Hepatocyte (in vitro differentiated cells): ENCODE results near the gene B4GALT4. TPM values are rescaled to one million over a fixed set of nuclear protein-coding genes. Genes with fewer than 3 reads are reported as not detected.
"Not testable (repeated sequence)": the region's sequence is repeated elsewhere in the genome, so short reads cannot be mapped to it uniquely, and the experiment has no call there.

Source experiments
- DNase-seq: peaks from one replicate; pipeline ENCODE4 v3.0.0-alpha.2; 2016; ENCODE audit warnings: low spot score
- H2AFZ ChIP-seq: fragments of 200-600 bp; sonication (generic); 2 replicates; pipeline ENCODE4 v1.6.0; 2016; ENCODE audit warnings: antibody characterized with exemption, mild to moderate bottlenecking
- H3K27ac ChIP-seq: fragments of 200-600 bp; sonication (generic); 2 replicates; pipeline ENCODE4 v1.5.1; 2016; ENCODE audit warnings: mild to moderate bottlenecking
- H3K27me3 ChIP-seq: fragments of 200-600 bp; sonication (generic); 2 replicates; pipeline ENCODE4 v1.6.1; 2016
- H3K36me3 ChIP-seq: fragments of 200-600 bp; sonication (generic); replicated peaks from 2 replicates; pipeline ENCODE4 v1.5.1; 2016; ENCODE audit warnings: low read depth; ENCODE audit not compliant: insufficient read depth
- H3K4me1 ChIP-seq: fragments of 200-600 bp; sonication (generic); 2 replicates; pipeline ENCODE4 v1.5.1; 2016; ENCODE audit warnings: mild to moderate bottlenecking, moderate library complexity; ENCODE audit not compliant: insufficient read depth
- H3K4me2 ChIP-seq: fragments of 200-600 bp; sonication (generic); 2 replicates; pipeline ENCODE4 v1.6.0; 2016
- H3K4me3 ChIP-seq: fragments of 200-600 bp; sonication (generic); 2 replicates; pipeline ENCODE4 v1.5.1; 2016; ENCODE audit warnings: mild to moderate bottlenecking
- H3K79me2 ChIP-seq: fragments of 200-600 bp; sonication (generic); 2 replicates; pipeline ENCODE4 v1.6.0; 2017; ENCODE audit warnings: mild to moderate bottlenecking
- H3K9me2 ChIP-seq: fragments of 200-600 bp; sonication (generic); replicated peaks from 2 replicates; pipeline ENCODE4 v1.6.0; 2017; ENCODE audit warnings: mild to moderate bottlenecking; ENCODE audit not compliant: insufficient read depth
- H3K9me3 ChIP-seq: fragments of 200-600 bp; sonication (generic); 2 replicates; pipeline ENCODE4 v1.5.1; 2016; ENCODE audit warnings: low read depth, mild to moderate bottlenecking
- H4K20me1 ChIP-seq: fragments of 200-600 bp; sonication (generic); 2 replicates; pipeline ENCODE4 v1.6.0; 2016; ENCODE audit warnings: mild to moderate bottlenecking; ENCODE audit not compliant: insufficient read depth, poor library complexity, severe bottlenecking
- CTCF ChIP-seq: fragments of 200-600 bp; sonication (generic); IDR thresholded peaks from 2 replicates; pipeline ENCODE4 v1.5.1; 2016; ENCODE audit warnings: antibody characterized with exemption, mild to moderate bottlenecking; ENCODE audit not compliant: poor library complexity
- EZH2 ChIP-seq: fragments of 200-600 bp; sonication (generic); IDR thresholded peaks from 2 replicates; pipeline ENCODE4 v1.6.1; 2016; ENCODE audit warnings: antibody characterized with exemption, mild to moderate bottlenecking, borderline replicate concordance
- EZH2phosphoT487 ChIP-seq: fragments of 200-600 bp; sonication (generic); IDR thresholded peaks from one replicate; pipeline ENCODE4 v1.6.1; 2018; ENCODE audit warnings: antibody characterized with exemption, mild to moderate bottlenecking, low read depth, moderate library complexity; ENCODE audit not compliant: unreplicated experiment, severe bottlenecking
- WGBS: methylation state at CpG from one replicate; pipeline ENCODE4 v1.1.6; 2016; ENCODE audit warnings: low lambda C conversion rate; ENCODE audit errors: missing lambda C conversion rate; 5-methylcytosine and 5-hydroxymethylcytosine counted together
- polyA plus RNA-seq: library from polyadenylated mRNA; unstranded; fragments of >200 nt; fragmentation: Nextera tagmentation; extraction: Ambion mirVana; gene quantifications from 2 replicates; pipeline ENCODE4 v1.2.1, GENCODE V29; 2016
- total RNA-seq: library from RNA; depleted of rRNA; stranded (reverse); fragments of >200 nt; gene quantifications from 2 replicates; pipeline ENCODE4 v1.2.3, GENCODE V29; 2014

Gene B4GALT4
- total and polyA plus RNA-seq, 2 experiments from 2014 or later = 54.0 to 55.7 TPM

- Histone ChIP-seq H3K36me3 (no peaks in the 10 kb centered on the region), H4K20me1 (no peaks in the 10 kb centered on the region), H3K9me2 (no peaks in the 10 kb centered on the region), H3K27me3 (no peaks in the 10 kb centered on the region), H3K27ac (no peak overlapping the region), H3K9me3 (no peaks in the 10 kb centered on the region), H3K4me2 (no peak overlapping the region), H3K79me2 (no peaks in the 10 kb centered on the region), H2AFZ (no peak overlapping the region), H3K4me1 (peaks cover 4% of the 10 kb centered on the region), H3K4me3 (no peak overlapping the region)
- no peak for DNase-seq
- WGBS = 91% methylated on average over 3 of the region's 3 CpGs
- TF ChIP-seq EZH2phosphoT487 (no peak), EZH2 (no peak), CTCF (no peak)
Measured at GRCh38 chr3:119170821-119171220, 69.9 kb downstream of the B4GALT4 start.

GRCh38 chr3:119164745-119165144 is 75.9 kb downstream of the B4GALT4 start:
- not testable (repeated sequence) for H3K9me3 ChIP-seq, H3K79me2 ChIP-seq, H3K36me3 ChIP-seq, H4K20me1 ChIP-seq, H3K4me1 ChIP-seq, DNase-seq, H2AFZ ChIP-seq, H3K27me3 ChIP-seq, H3K4me3 ChIP-seq, H3K9me2 ChIP-seq, H3K27ac ChIP-seq, H3K4me2 ChIP-seq
- WGBS = 90% methylated on average over 9 of the region's 9 CpGs

Other genes with a start within 250 kb of the B4GALT4 start
- 0.40 TPM in 1 of 2 replicates, not detected in the other for gene IGSF11, start 206.0 kb downstream of the B4GALT4 start, total RNA-seq
- 0.45 and 1.0 TPM in 2 replicates for gene IGSF11, start 206.0 kb downstream of the B4GALT4 start, polyA plus RNA-seq
- not detected in 2 replicates for gene TEX55, start 94.7 kb downstream of the B4GALT4 start, total RNA-seq
- gene TEX55, start 94.7 kb downstream of the B4GALT4 start, polyA plus RNA-seq = not detected in 2 replicates
- 9.0 and 12.0 TPM in 2 replicates for gene UPK1B, start 67.3 kb downstream of the B4GALT4 start, total RNA-seq
- 17.3 and 28.9 TPM in 2 replicates for gene UPK1B, start 67.3 kb downstream of the B4GALT4 start, polyA plus RNA-seq
- 6.4 and 7.3 TPM in 2 replicates for gene ARHGAP31, start 53.5 kb upstream of the B4GALT4 start, total RNA-seq
- gene ARHGAP31, start 53.5 kb upstream of the B4GALT4 start, polyA plus RNA-seq = 2.9 and 3.2 TPM in 2 replicates
- 56.1 and 77.0 TPM in 2 replicates for gene TMEM39A, start 222.7 kb upstream of the B4GALT4 start, total RNA-seq
- 39.0 and 46.2 TPM in 2 replicates for gene TMEM39A, start 222.7 kb upstream of the B4GALT4 start, polyA plus RNA-seq
- 13.6 and 14.5 TPM in 2 replicates for gene POGLUT1, start 228.1 kb upstream of the B4GALT4 start, total RNA-seq
- 15.4 and 16.3 TPM in 2 replicates for gene POGLUT1, start 228.1 kb upstream of the B4GALT4 start, polyA plus RNA-seq